Stimulated activated CD8-positive, alpha-beta memory T cell treated with anti-CD3 and anti-CD28 coated beads, Interleukin-7, amount 100 ng/mL, for 24 hours (primary cell): ENCODE measurements around the gene TTC34.
"Not testable (repeated sequence)": the region's sequence is repeated elsewhere in the genome, so short reads cannot be mapped to it uniquely, and the experiment has no call there.

Experiments used
- DNase-seq: peaks from one replicate; pipeline ENCODE4 v3.0.0-alpha.2; 2020; ENCODE audit warnings: low read depth

Gene TTC34

GRCh38 chr1:2676726-2677125, 124.8 kb downstream of the TTC34 start:
- not testable (repeated sequence) for DNase-seq

- not testable (repeated sequence) for DNase-seq
These were observed 129.8 kb downstream of the TTC34 start for GRCh38 chr1:2671656-2672055.

GRCh38 chr1:2659806-2660205, 141.7 kb downstream of the TTC34 start:
- DNase-seq, result not testable (repeated sequence)

- DNase-seq, result not testable (repeated sequence)
These were observed 143.6 kb downstream of the TTC34 start for GRCh38 chr1:2657909-2658308.

- DNase-seq, result not testable (repeated sequence)
These were observed 144.4 kb downstream of the TTC34 start for GRCh38 chr1:2657124-2657523.

GRCh38 chr1:2655598-2656434, 145.7 kb downstream of the TTC34 start:
- DNase-seq, result not testable (repeated sequence)

GRCh38 chr1:2654443-2654948, 147.0 kb downstream of the TTC34 start:
- not testable (repeated sequence) for DNase-seq

GRCh38 chr1:2653741-2654442, 147.6 kb downstream of the TTC34 start:
- not testable (repeated sequence) for DNase-seq

- DNase-seq, result not testable (repeated sequence)
These were observed 148.4 kb downstream of the TTC34 start for GRCh38 chr1:2652926-2653571.

- DNase-seq, result not testable (repeated sequence)
These were observed 149.2 kb downstream of the TTC34 start for GRCh38 chr1:2652152-2652925.

- DNase-seq, result no peak
These were observed 150.4 kb downstream of the TTC34 start for GRCh38 chr1:2650967-2651645.

GRCh38 chr1:2646837-2647236, 154.7 kb downstream of the TTC34 start:
- DNase-seq, result no peak

- no peak for DNase-seq
These were observed 155.7 kb downstream of the TTC34 start for GRCh38 chr1:2645776-2646175.

GRCh38 chr1:2645143-2645542, 156.3 kb downstream of the TTC34 start:
- no peak for DNase-seq

- DNase-seq, result no peak
These were observed 156.8 kb downstream of the TTC34 start for GRCh38 chr1:2644591-2645101.

- no peak for DNase-seq
These were observed 157.3 kb downstream of the TTC34 start for GRCh38 chr1:2644171-2644570.

- DNase-seq, result no peak
These were observed 157.9 kb downstream of the TTC34 start for GRCh38 chr1:2643414-2644077.

GRCh38 chr1:2642560-2643413, 158.7 kb downstream of the TTC34 start:
- DNase-seq, result peak; percentile 88

- no peak for DNase-seq
These were observed 159.3 kb downstream of the TTC34 start for GRCh38 chr1:2642131-2642559.
